ENCODE data around the gene PARM1.
"Not testable (repeated sequence)": the region's sequence is repeated elsewhere in the genome, so short reads cannot be mapped to it uniquely, and the experiment has no call there.

The PARM1 gene

DNA sequence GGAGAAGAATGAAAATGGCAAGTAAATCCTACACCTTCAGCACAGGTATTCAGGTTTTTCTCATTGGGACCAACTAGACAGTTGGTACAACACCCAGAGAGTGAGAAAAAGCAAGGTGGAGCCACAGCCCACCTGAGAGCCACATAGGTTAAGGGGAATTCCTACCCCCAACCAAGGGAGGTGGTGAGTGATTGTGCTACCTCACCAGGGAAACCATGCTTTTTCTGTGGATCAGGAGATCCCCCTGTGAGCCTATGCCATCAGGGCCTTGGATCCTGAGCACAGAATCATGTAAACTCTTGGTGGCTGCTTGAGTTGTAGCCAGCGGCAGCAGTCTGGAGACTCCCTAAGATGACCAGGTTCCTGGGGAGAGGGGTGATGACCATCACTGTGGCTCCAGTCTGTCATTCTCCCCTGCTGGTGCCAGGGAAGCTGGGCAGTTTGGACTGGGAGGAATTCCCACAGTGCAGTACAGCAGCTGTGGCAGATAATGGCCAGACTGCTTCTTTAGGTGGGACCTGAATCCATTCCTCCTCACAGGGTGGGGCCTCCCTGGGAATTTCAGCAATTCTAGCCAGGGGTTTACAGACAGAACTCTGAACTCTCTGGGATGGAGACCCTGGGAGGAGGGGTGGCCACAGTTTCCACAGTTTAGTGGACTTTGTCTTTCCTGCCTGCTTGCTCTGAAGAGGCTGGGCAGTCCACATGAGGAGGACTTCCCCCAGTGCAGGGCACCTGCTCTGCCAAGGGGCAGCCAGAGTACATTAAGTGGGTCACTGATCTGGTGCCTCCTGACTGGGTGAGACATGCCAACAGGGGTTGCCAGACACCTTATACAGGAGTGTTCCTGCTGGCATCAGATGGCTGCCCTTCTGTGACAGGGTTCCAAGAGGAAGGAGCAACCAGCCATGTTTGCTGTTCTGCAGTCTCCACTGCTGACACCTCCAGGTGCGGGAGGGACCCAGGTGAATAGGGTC lies 43.2 kb downstream of the PARM1 start:
- no peak overlapping the region for H3K4me2 ChIP-seq (ENCODE audit: low read length)
- H3K36me3 ChIP-seq (ENCODE audit: control insufficient read depth, insufficient read depth, low read length): no peaks in the 10 kb centered on the region
- no peaks in the 10 kb centered on the region for H3K79me2 ChIP-seq
- H3K9ac ChIP-seq: no peak overlapping the region
- no peaks in the 10 kb centered on the region for H3K4me1 ChIP-seq
- no peaks in the 10 kb centered on the region for H3K27me3 ChIP-seq (ENCODE audit: control insufficient read depth, insufficient read depth, low read length)
- H3K9me3 ChIP-seq (ENCODE audit: control insufficient read depth, low read length): no peaks in the 10 kb centered on the region
- no peak overlapping the region for H3K4me3 ChIP-seq (ENCODE audit: low read depth, low read length)
- TF ChIP-seq, protein P1, sequence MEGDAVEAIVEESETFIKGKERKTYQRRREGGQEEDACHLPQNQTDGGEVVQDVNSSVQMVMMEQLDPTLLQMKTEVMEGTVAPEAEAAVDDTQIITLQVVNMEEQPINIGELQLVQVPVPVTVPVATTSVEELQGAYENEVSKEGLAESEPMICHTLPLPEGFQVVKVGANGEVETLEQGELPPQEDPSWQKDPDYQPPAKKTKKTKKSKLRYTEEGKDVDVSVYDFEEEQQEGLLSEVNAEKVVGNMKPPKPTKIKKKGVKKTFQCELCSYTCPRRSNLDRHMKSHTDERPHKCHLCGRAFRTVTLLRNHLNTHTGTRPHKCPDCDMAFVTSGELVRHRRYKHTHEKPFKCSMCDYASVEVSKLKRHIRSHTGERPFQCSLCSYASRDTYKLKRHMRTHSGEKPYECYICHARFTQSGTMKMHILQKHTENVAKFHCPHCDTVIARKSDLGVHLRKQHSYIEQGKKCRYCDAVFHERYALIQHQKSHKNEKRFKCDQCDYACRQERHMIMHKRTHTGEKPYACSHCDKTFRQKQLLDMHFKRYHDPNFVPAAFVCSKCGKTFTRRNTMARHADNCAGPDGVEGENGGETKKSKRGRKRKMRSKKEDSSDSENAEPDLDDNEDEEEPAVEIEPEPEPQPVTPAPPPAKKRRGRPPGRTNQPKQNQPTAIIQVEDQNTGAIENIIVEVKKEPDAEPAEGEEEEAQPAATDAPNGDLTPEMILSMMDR (IDR thresholded peaks at IDR 0.05): no peak
- no peak overlapping the region for H3K27ac ChIP-seq
- no peak overlapping the region for H2AFZ ChIP-seq

DNA sequence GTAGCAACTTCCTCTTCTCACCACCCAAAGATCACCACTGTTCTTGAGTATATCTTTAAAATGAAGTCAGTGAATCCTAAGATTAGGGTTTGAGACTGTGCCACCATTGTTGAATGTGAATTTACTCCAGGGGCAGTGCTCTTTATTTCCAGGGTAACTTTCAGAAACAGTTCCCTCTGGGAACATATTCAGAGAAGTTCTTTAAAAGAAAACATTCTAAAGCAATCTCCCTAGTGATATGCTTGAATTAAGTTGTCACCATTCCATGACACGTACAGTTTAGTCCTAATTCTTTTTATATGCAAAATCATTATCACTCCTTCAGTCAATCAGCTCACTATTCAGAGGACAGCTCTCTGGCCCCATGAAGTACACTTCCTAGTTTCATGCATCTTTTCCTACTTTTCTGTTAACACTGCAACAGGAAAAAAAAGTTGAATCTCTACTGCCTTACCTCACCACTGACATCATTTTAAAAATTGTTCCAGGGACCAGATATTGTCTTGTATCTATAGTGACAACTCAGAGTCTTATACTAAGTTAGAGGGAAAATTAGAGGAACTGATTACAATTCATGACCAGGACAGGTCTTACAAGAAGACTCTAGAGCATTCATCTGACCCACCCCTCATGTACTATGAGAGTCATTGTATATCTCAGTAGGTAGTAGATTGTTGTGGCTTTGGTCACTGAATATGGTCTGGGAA lies 49.8 kb downstream of the PARM1 start:
- H3K4me1 ChIP-seq: no peaks in the 10 kb centered on the region
- H3K9me3 ChIP-seq (ENCODE audit: control insufficient read depth, low read length): no peaks in the 10 kb centered on the region
- H3K36me3 ChIP-seq (ENCODE audit: control insufficient read depth, insufficient read depth, low read length): no peaks in the 10 kb centered on the region
- TF ChIP-seq, protein P1 (IDR thresholded peaks at IDR 0.05): no peak
- H3K27me3 ChIP-seq (ENCODE audit: control insufficient read depth, insufficient read depth, low read length): no peaks in the 10 kb centered on the region
- H3K4me3 ChIP-seq (ENCODE audit: low read depth, low read length): no peak overlapping the region
- no peak overlapping the region for H2AFZ ChIP-seq
- no peak overlapping the region for H3K9ac ChIP-seq
- no peak overlapping the region for H3K4me2 ChIP-seq (ENCODE audit: low read length)
- H3K79me2 ChIP-seq: no peaks in the 10 kb centered on the region
- no peak overlapping the region for H3K27ac ChIP-seq

DNA sequence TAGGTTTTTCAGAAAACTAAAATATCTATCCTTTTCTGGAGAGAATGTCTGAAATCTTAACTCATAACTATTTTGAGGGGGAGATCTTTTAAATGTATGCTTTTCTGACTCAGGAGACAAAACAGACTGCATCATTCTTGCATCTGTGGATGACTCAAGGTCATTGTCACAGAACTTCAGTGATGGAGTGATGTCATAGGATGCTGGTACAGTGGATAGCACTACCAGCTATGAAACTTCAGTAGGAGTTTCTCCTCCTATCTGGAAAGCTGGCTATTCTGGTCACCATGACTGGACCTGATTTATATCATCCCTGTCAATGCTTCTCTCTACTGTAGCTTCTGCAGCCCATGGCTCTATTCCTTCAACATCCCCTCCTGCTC lies 50.3 kb downstream of the PARM1 start:
- H3K79me2 ChIP-seq: no peaks in the 10 kb centered on the region
- H3K4me2 ChIP-seq (ENCODE audit: low read length): no peak overlapping the region
- H3K9ac ChIP-seq: no peak overlapping the region
- H3K27ac ChIP-seq: no peak overlapping the region
- H3K4me3 ChIP-seq (ENCODE audit: low read depth, low read length): no peak overlapping the region
- no peaks in the 10 kb centered on the region for H3K4me1 ChIP-seq
- TF ChIP-seq, protein P1 (IDR thresholded peaks at IDR 0.05): no peak
- H3K27me3 ChIP-seq (ENCODE audit: control insufficient read depth, insufficient read depth, low read length): no peaks in the 10 kb centered on the region
- no peaks in the 10 kb centered on the region for H3K36me3 ChIP-seq (ENCODE audit: control insufficient read depth, insufficient read depth, low read length)
- H2AFZ ChIP-seq: no peak overlapping the region
- no peaks in the 10 kb centered on the region for H3K9me3 ChIP-seq (ENCODE audit: control insufficient read depth, low read length)

DNA sequence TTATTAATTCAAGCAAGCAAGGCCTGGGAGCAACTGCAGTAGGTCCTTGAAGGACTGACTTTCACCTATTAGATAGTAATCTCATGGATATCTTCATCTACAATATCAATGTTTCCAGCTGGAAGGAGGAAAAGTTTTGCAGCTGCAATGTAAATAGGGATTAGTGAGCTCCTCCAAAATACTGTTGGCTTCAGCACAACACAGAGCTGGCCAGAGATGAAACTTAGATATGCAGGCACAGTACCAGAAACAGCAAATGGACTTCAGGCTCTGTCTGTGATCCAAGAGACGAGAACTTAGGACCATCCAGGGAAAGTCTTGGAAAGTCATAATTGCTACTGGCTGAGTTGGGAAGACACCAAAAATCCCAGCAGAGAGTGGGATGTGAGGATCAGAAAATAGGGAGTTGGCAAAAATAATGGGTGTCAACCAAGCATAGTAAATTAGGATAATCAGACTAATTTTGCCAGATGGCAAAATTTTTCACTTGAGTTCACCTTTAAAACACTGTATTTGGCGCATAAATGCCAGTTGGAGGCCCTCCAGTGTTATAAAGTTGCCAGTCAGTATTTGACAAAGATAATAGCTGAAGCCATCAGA lies 57.5 kb downstream of the PARM1 start:
- Histone ChIP-seq H3K9me3 (ENCODE audit: control insufficient read depth, low read length) (no peaks in the 10 kb centered on the region), H3K4me2 (ENCODE audit: low read length) (peak overlapping the region; percentile 23), H3K79me2 (no peaks in the 10 kb centered on the region), H2AFZ (no peak overlapping the region), H3K27ac (no peak overlapping the region), H3K27me3 (ENCODE audit: control insufficient read depth, insufficient read depth, low read length) (no peaks in the 10 kb centered on the region), H3K4me1 (no peaks in the 10 kb centered on the region), H3K4me3 (ENCODE audit: low read depth, low read length) (no peak overlapping the region), H3K9ac (no peak overlapping the region), H3K36me3 (ENCODE audit: control insufficient read depth, insufficient read depth, low read length) (no peaks in the 10 kb centered on the region)
- TF ChIP-seq, protein P1 (IDR thresholded peaks at IDR 0.05): no peak

DNA sequence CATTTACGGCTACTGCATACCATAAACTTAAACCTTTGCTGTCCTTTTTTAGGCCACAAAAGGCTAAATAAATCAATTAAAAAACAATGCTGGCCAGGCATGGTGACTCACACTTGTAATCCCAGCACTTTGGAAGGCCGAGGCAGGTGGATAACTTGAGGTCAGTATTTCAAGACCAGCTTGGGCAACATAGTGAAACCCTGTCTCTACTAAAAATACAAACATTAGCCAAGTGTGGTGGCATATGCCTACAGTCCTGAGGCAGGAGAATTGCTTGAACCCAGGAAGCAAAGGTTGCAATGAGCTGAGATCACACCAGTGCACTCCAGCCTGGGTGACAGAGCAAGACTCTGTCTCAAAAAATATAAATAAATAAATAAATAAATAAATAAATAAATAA lies 61.5 kb downstream of the PARM1 start:
- H3K36me3 ChIP-seq (ENCODE audit: control insufficient read depth, insufficient read depth, low read length); H3K27ac ChIP-seq; H3K79me2 ChIP-seq; H3K4me1 ChIP-seq; H3K27me3 ChIP-seq (ENCODE audit: control insufficient read depth, insufficient read depth, low read length); H3K9me3 ChIP-seq (ENCODE audit: control insufficient read depth, low read length); H2AFZ ChIP-seq; H3K4me3 ChIP-seq (ENCODE audit: low read depth, low read length); H3K4me2 ChIP-seq (ENCODE audit: low read length); H3K9ac ChIP-seq: not testable (repeated sequence)

Measured in parathyroid adenoma (tissue), 2 donors.